Large intestine (tissue), 3 donors: ENCODE results near the gene BACE2. TPM values are rescaled to one million over a fixed set of nuclear protein-coding genes. Genes with fewer than 3 reads are reported as not detected.
"Not testable (repeated sequence)": the region's sequence is repeated elsewhere in the genome, so short reads cannot be mapped to it uniquely, and the experiment has no call there.

Experiments used
- DNase-seq, 2 donors: peaks; one replicate each; pipeline versions ENCODE4 v3.0.0 to v3.0.0-alpha.2; 2013
- H3K27ac ChIP-seq: one replicate; pipeline ENCODE4 v1.5.1; 2013; ENCODE audit warnings: low read length
- H3K27me3 ChIP-seq: 2 replicates; pipeline ENCODE4 v1.6.1; 2013; ENCODE audit warnings: low read length; ENCODE audit not compliant: control insufficient read depth, insufficient read depth
- H3K36me3 ChIP-seq: 2 replicates; pipeline ENCODE4 v1.6.1; 2013; ENCODE audit warnings: low read length; ENCODE audit not compliant: control insufficient read depth, insufficient read depth
- H3K4me1 ChIP-seq: one replicate; pipeline ENCODE4 v1.6.1; 2013; ENCODE audit warnings: low read length; ENCODE audit not compliant: control insufficient read depth, insufficient read depth
- H3K4me3 ChIP-seq: one replicate; pipeline ENCODE4 v1.5.1; 2013; ENCODE audit warnings: low read length
- H3K9me3 ChIP-seq: one replicate; pipeline ENCODE4 v1.6.1; 2013; ENCODE audit warnings: mild to moderate bottlenecking, low read depth, low read length, moderate library complexity; ENCODE audit not compliant: control insufficient read depth
- WGBS: methylation state at CpG from one replicate; pipeline ENCODE4 v1.1.5; 2013; ENCODE audit warnings: low lambda C conversion rate; ENCODE audit not compliant: insufficient coverage; 5-methylcytosine and 5-hydroxymethylcytosine counted together
- polyA plus RNA-seq: library from polyadenylated mRNA; unstranded; fragments of 120-200 nt; gene quantifications from one replicate; pipeline ENCODE4 v1.2.1, GENCODE V29; 2013

The BACE2 gene
- polyA plus RNA-seq, 1 donor, result 20.7 TPM

GRCh38 chr21:41180752-41181151, 12.8 kb downstream of the BACE2 start:
- Histone ChIP-seq H3K27me3 (no peaks in the 10 kb centered on the region), H3K9me3 (no peaks in the 10 kb centered on the region), H3K4me3 (no peak overlapping the region), H3K4me1 (no peaks in the 10 kb centered on the region), H3K36me3 (no peaks in the 10 kb centered on the region), H3K27ac (no peak overlapping the region)
- no CpG with 5 or more reads among the region's 4 CpGs for WGBS
- DNase-seq, result no peak

DNA sequence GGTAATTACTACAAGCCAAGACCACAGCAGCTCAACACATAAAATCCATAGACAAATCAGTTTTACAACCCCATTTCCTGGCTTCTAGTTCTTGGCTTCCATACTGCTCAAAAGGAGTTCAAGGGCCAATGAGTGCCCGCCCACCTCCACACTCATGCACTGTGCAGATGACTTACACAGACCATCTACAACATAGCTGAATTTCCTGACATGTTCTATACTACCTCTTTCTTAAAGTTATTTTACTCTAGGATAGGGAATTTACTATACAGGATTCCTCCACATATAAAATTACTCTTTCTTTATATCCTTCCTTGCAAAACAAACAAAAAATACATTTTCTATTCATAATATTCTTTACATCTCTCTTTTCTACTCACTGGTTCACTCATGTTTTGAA, 14.6 kb downstream of the BACE2 start:
- Histone ChIP-seq H3K27ac (no peak overlapping the region), H3K4me1 (no peaks in the 10 kb centered on the region), H3K9me3 (no peaks in the 10 kb centered on the region), H3K36me3 (no peaks in the 10 kb centered on the region), H3K4me3 (no peak overlapping the region), H3K27me3 (no peaks in the 10 kb centered on the region)
- no peak for DNase-seq
- 100% methylated on average over 1 of the region's 1 CpG for WGBS

- no peaks in the 10 kb centered on the region for H3K36me3 ChIP-seq
- H3K27me3 ChIP-seq, result no peaks in the 10 kb centered on the region
- no peak overlapping the region for H3K27ac ChIP-seq
- no peak for DNase-seq
- H3K4me1 ChIP-seq, result no peaks in the 10 kb centered on the region
- H3K4me3 ChIP-seq, result no peak overlapping the region
- no peaks in the 10 kb centered on the region for H3K9me3 ChIP-seq
- no CpG with 5 or more reads among the region's 4 CpGs for WGBS
These were observed 15.6 kb downstream of the BACE2 start for GRCh38 chr21:41183575-41183974.

DNA sequence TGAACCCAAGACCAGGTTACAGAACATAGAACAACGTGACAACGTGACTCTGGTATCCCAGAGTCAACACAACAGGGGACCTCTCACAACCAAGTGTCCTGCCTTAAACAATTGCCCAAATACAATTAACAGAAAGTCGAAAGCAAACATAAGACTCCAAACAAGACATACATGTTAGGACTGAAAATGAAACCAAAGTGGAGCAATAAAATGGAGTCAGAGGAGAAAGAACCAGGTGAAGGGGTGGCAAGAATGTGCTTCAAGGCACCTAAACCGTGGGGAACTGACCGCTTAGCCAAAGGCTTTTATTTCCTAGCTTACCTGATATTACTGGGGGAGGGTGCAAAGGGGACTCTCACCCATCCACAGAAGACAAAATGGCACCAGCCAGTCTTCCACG, 17.8 kb downstream of the BACE2 start:
- Histone ChIP-seq H3K27ac (no peak overlapping the region), H3K4me1 (no peaks in the 10 kb centered on the region), H3K27me3 (no peaks in the 10 kb centered on the region), H3K9me3 (no peaks in the 10 kb centered on the region), H3K4me3 (no peak overlapping the region), H3K36me3 (no peaks in the 10 kb centered on the region)
- DNase-seq, result peak in 1 of 2 donors; percentile 23
- no CpG with 5 or more reads among the region's 6 CpGs for WGBS

- no peak for DNase-seq
- no peak overlapping the region for H3K4me3 ChIP-seq
- H3K36me3 ChIP-seq, result no peaks in the 10 kb centered on the region
- no peak overlapping the region for H3K27ac ChIP-seq
- no peaks in the 10 kb centered on the region for H3K9me3 ChIP-seq
- no peaks in the 10 kb centered on the region for H3K27me3 ChIP-seq
- no peaks in the 10 kb centered on the region for H3K4me1 ChIP-seq
- WGBS, result no CpG with 5 or more reads among the region's 9 CpGs
These were observed 19.0 kb downstream of the BACE2 start for GRCh38 chr21:41186755-41187536.

DNA sequence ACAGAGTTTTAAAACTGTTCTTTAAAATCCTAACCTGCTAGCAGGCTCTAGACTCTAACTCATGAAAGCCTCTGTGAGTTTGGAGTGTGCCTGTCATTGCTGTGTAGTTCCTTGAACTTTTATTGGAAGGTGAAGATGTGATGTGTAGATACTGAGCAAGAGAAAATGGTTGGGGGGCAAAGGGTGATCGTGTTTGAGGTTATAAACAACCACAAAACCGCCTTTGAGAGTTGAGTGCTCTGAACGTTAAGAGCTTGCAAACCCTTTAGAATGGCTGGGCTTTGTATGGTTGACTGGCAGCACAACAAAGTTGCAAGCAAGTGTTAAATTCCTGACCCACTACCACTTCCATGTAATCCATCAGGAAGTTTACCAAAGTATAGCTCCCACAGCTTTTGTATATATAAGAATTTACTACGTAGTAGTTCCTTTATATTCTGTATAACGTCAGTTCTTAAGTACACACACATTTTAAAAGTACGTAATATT, 19.6 kb downstream of the BACE2 start:
- Histone ChIP-seq H3K4me1 (no peaks in the 10 kb centered on the region), H3K36me3 (no peaks in the 10 kb centered on the region), H3K4me3 (no peak overlapping the region), H3K27ac (no peak overlapping the region), H3K27me3 (no peaks in the 10 kb centered on the region), H3K9me3 (no peaks in the 10 kb centered on the region)
- DNase-seq, result no peak
- 77% methylated on average over 3 of the region's 6 CpGs for WGBS

GRCh38 chr21:41188486-41189149, 20.7 kb downstream of the BACE2 start:
- Histone ChIP-seq H3K27me3 (no peaks in the 10 kb centered on the region), H3K4me3 (no peak overlapping the region), H3K4me1 (no peaks in the 10 kb centered on the region), H3K9me3 (no peaks in the 10 kb centered on the region), H3K36me3 (no peaks in the 10 kb centered on the region), H3K27ac (no peak overlapping the region)
- no CpG with 5 or more reads among the region's 6 CpGs for WGBS
- no peak for DNase-seq

DNA sequence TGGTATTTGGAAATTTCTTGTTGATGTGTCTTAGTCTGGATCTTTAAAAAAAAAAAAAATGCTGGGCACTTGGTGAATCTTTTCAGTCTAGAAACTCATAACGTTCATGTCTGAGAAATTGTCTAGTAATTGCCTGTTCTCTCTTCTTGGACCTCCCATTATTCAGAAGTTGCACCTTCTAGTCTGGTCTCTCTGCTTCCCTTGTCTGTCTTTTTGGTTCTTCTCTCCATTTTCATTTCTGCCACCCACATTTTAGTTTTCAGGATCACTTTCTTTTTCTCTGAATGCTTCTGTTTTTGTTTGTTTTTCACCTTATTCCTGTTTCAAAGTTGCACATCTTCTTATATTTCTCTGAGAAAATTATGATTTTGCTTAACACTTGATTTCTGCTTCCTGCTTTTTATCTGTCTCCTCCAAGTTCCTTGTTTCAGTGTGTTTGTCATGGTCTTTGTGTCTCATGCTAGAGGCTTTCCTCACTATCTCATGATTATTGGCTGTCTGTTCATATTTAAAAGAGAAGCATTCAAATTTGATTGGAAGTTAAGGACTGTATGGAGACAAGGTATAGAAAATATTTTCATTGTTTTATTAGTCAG, 21.3 kb downstream of the BACE2 start:
- Histone ChIP-seq H3K4me3 (no peak overlapping the region), H3K36me3 (no peaks in the 10 kb centered on the region), H3K27ac (no peak overlapping the region), H3K27me3 (no peaks in the 10 kb centered on the region), H3K9me3 (no peaks in the 10 kb centered on the region), H3K4me1 (no peaks in the 10 kb centered on the region)
- 100% methylated on average over 1 of the region's 1 CpG for WGBS
- DNase-seq, result no peak

GRCh38 chr21:41192552-41192951, 24.6 kb downstream of the BACE2 start:
- DNase-seq, H3K27me3 ChIP-seq, H3K4me3 ChIP-seq, H3K4me1 ChIP-seq, H3K9me3 ChIP-seq, H3K36me3 ChIP-seq, H3K27ac ChIP-seq: not testable (repeated sequence)
- WGBS, result no CpG with 5 or more reads among the region's 4 CpGs

- Histone ChIP-seq H3K4me1 (no peaks in the 10 kb centered on the region), H3K36me3 (no peaks in the 10 kb centered on the region), H3K27me3 (no peaks in the 10 kb centered on the region), H3K9me3 (no peaks in the 10 kb centered on the region), H3K27ac (no peak overlapping the region), H3K4me3 (no peak overlapping the region)
- 100% methylated on average over 1 of the region's 5 CpGs for WGBS
- no peak for DNase-seq
These were observed 27.4 kb downstream of the BACE2 start for GRCh38 chr21:41195311-41195710.
